ENCODE results near the gene MLPH.
A peak's percentile ranks its signal among the peaks of the same experiment; 100 is the strongest.

The MLPH gene

DNA sequence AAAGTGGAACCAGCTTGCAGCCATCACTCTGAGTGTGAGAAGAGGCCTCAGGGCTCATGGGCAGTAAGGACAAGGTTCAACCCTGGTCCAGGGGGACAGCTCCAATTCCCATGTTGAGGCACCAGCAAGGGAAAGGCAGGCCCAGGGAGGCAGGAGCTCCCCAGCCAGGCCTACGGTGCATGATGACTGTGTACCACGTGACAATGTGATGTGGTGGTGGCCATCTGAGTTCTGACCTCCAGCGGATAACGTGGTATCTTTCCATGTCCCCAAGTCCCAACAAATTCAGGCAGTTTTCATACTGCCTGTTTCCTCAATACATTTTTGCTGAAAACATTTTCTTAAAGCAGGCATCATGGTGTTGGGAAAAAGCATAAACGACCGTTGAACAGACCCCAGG is 36.9 kb upstream of the MLPH start:
- TF ChIP-seq POLR2A (IDR thresholded peaks at IDR 0.05; ENCODE audit: low read length) (no peak), GATA1 (IDR thresholded peaks at IDR 0.05; ENCODE audit: low read depth, low read length) (no peak)
- no peak for DNase-seq

GRCh38 chr2:237450583-237450982 is 36.5 kb upstream of the MLPH start:
- no peak for TF ChIP-seq GATA1 (IDR thresholded peaks at IDR 0.05; ENCODE audit: low read depth, low read length)
- no peak for TF ChIP-seq POLR2A (IDR thresholded peaks at IDR 0.05; ENCODE audit: low read length)
- DNase-seq = no peak

DNA sequence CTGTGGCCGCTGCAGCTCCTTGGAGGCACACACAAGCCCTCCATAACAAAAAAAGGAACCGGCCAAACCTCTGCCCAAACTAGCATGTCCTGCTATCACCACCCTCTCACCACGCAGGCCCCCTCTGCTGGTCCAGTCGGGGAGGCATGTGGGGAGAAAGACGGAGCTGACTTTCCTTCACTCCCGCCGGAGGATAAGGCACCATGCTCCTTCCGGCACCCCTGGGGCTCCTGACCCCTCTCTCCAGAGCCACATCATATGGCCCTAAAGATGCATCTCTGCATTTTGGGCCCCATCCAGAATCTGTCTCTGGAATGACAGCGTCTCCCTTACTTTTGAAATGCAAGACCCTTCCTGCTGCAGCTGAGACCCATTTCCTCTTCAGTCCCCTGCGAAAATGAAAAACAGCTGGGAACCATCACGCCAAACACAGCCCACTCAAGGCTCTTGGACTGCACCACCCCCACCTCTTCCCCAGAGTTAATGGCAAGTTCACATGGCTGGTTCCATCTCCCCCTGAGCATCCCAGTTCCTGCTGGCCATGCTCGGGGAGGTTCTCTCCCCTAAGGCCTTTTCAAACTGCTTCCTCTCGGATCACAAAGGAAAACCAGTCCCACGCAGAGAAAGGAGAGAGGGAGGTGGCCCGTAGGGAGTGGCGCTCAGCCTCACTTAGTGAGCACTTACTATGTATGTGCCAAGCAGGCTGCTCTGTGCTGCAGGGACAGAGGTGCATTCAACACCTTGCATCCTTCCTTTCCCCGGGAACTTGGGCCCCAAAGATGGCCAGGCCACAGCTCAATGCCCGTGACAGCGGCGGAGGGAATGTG is 35.2 kb upstream of the MLPH start:
- DNase-seq = no peak

DNA sequence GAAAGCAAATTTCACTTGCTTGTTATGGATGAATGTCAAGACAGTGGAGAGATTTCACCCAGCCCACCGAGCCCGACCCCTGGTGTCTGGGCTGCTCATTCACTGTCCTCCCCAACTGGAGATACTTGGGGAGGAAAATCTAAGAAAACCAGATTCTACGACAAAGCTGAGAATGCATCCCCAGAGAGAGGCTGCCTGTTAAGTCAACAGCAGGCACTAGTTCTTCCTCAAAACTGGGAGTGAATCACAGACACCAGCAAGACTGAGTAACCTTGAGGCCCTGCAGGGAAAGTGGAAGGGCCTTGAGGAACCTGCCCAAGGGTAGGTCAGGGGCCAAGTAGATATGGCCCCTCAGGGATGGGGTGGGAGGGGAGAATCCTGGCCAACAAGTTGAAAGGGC is 34.2 kb upstream of the MLPH start:
- DNase-seq = no peak
- TF ChIP-seq POLR2A (IDR thresholded peaks at IDR 0.05; ENCODE audit: low read length) = no peak
- TF ChIP-seq GATA1 (IDR thresholded peaks at IDR 0.05; ENCODE audit: low read depth, low read length) = no peak

More for the DNA sequence above, 35.2 kb upstream of the MLPH start:
- TF ChIP-seq GATA1 (IDR thresholded peaks at IDR 0.05; ENCODE audit: low read depth, low read length) (no peak), POLR2A (IDR thresholded peaks at IDR 0.05; ENCODE audit: low read length) (no peak)

- no peak for DNase-seq
- TF ChIP-seq POLR2A (IDR thresholded peaks at IDR 0.05; ENCODE audit: low read length) (no peak), GATA1 (IDR thresholded peaks at IDR 0.05; ENCODE audit: low read depth, low read length) (no peak)
Observed at GRCh38 chr2:237453671-237454070, 33.4 kb upstream of the MLPH start.

DNA sequence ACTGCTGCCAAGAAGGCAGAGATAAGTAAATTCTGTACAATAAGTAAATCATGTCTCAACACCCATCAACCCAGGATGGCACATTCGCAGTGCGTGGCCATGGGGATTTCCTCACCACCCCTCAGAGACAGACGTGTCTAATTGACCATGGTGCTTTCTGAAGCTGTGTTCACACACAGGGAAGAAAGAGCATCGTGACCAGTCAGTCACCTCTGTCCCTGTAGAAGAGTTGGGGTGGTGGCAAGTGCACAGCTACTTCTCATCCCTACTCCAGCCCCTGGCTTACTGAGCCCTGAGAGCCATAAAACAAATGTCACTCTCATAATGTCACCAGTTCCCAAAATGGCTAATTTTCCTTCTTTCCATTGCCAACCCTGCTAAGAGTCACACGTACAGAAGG is 31.3 kb upstream of the MLPH start:
- DNase-seq = no peak

DNA sequence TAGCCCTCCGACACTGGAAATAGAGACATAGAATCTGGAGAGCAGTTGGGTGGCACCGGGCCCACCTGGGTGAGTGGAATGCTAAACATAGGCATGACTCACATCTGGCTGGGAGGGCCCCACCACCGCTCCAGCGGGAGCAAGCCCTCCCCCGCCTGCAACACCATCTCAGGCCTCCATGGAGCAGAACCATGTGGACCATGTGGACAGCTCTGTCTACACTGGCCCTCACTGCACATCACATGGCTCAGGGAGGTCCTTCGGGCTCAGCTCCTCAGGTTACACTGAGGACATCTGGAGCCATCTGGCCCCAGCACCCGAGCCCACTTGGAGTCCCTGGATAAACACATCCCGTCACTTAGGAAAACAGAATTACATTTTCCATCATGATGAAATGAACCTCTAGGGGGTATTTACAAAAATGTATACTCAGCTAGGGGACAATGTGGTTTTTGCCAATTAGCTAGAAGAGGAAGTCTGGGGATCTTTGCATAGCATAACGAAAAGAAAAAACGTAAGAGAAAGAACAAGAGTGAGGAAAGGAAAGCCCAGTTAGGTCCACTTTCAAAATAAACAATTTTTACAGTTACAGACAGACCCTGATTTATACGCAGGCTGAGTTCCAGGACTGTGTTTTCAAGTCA is 30.7 kb upstream of the MLPH start:
- DNase-seq = no peak
- TF ChIP-seq GATA1 (IDR thresholded peaks at IDR 0.05; ENCODE audit: low read depth, low read length) (no peak), POLR2A (IDR thresholded peaks at IDR 0.05; ENCODE audit: low read length) (no peak)

More for the DNA sequence above, 31.3 kb upstream of the MLPH start:
- TF ChIP-seq POLR2A (IDR thresholded peaks at IDR 0.05; ENCODE audit: low read length) (no peak), GATA1 (IDR thresholded peaks at IDR 0.05; ENCODE audit: low read depth, low read length) (no peak)

- no peak for TF ChIP-seq POLR2A (IDR thresholded peaks at IDR 0.05; ENCODE audit: low read length)
- no peak for TF ChIP-seq GATA1 (IDR thresholded peaks at IDR 0.05; ENCODE audit: low read depth, low read length)
- DNase-seq = no peak
Observed at GRCh38 chr2:237457388-237457941, 29.6 kb upstream of the MLPH start.

- DNase-seq = no peak
- TF ChIP-seq POLR2A (IDR thresholded peaks at IDR 0.05; ENCODE audit: low read length) (no peak), GATA1 (IDR thresholded peaks at IDR 0.05; ENCODE audit: low read depth, low read length) (no peak)
Observed at GRCh38 chr2:237458519-237458918, 28.5 kb upstream of the MLPH start.

DNA sequence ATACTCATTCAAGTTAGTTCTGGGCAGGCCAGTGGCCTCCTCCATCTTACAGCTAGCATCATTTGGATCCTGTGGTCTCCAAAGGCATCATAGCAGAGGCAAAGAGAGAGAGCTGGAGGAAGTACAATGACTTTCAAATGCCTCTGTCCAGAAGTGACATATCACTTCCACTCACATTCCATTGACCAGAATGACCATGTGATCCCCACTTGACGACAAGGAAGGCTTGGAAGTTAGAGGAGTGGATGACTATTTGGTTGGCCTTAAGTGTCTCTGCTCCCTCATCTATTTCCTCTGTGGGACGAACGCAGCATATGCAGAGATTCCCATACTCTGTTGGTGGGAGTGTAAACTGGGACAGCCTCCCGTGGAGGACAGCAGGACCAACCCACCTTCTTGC is 27.8 kb upstream of the MLPH start:
- DNase-seq = no peak
- TF ChIP-seq POLR2A (IDR thresholded peaks at IDR 0.05; ENCODE audit: low read length) (no peak), GATA1 (IDR thresholded peaks at IDR 0.05; ENCODE audit: low read depth, low read length) (no peak)

GRCh38 chr2:237459741-237460174 is 27.3 kb upstream of the MLPH start:
- TF ChIP-seq POLR2A (IDR thresholded peaks at IDR 0.05; ENCODE audit: low read length) = no peak
- no peak for TF ChIP-seq GATA1 (IDR thresholded peaks at IDR 0.05; ENCODE audit: low read depth, low read length)
- peak in 1 of 2 experiments; percentile 4 for DNase-seq

- DNase-seq = peak in 1 of 2 experiments; percentile 5
Observed at GRCh38 chr2:237464757-237465391, 22.2 kb upstream of the MLPH start.

GRCh38 chr2:237465515-237466148 is 21.4 kb upstream of the MLPH start:
- TF ChIP-seq GATA1 (IDR thresholded peaks at IDR 0.05; ENCODE audit: low read depth, low read length) = no peak
- no peak for TF ChIP-seq POLR2A (IDR thresholded peaks at IDR 0.05; ENCODE audit: low read length)
- peak in 1 of 2 experiments; percentile 58 for DNase-seq

More at GRCh38 chr2:237464757-237465391, 22.2 kb upstream of the MLPH start:
- TF ChIP-seq POLR2A (IDR thresholded peaks at IDR 0.05; ENCODE audit: low read length) (no peak), GATA1 (IDR thresholded peaks at IDR 0.05; ENCODE audit: low read depth, low read length) (no peak)

Data from erythroblast (primary cell).